Measurements from ENCODE around the gene PER2. TPM values are rescaled to one million over a fixed set of nuclear protein-coding genes. Genes with fewer than 3 reads are reported as not detected.
A peak's percentile ranks its signal among the peaks of the same experiment; 100 is the strongest.

The PER2 gene
- total and polyA plus RNA-seq, 2 of the 13 experiments (the other 11 are each of a cell fraction or from before 2014, with no cell fraction given) = 5.1 to 9.4 TPM

- TF ChIP-seq DRAP1 (CRISPR knock-in tag; IDR thresholded peaks at IDR 0.05) = no peak
- TF ChIP-seq ZBTB26 (CRISPR knock-in tag; IDR thresholded peaks at IDR 0.05; ENCODE audit: borderline replicate concordance) = peak; percentile 72; the same call in 1 of the 2 replicates
- 0 out of 2 replicates have a peak, but pooled peaks have one; percentile 24 for TF ChIP-seq ZNF354B (CRISPR knock-in tag; IDR thresholded peaks at IDR 0.05)
- TF ChIP-seq RNF2 (conservative IDR thresholded peaks at IDR 0.05; ENCODE audit: low read depth) = peak; percentile 93; the same call in 1 of the 2 replicates
- TF ChIP-seq ZNF580 (CRISPR knock-in tag; IDR thresholded peaks at IDR 0.05; ENCODE audit: borderline replicate concordance, low read depth) = peak; percentile 6; the same call in 1 of the 2 replicates
- TF ChIP-seq NR2C2 (CRISPR knock-in tag; IDR thresholded peaks at IDR 0.05; ENCODE audit: borderline replicate concordance) = no peak
- no peak for TF ChIP-seq TIGD3 (CRISPR knock-in tag; IDR thresholded peaks at IDR 0.05; ENCODE audit: borderline replicate concordance)
- peak; percentile 83 for TF ChIP-seq ZNF407 (CRISPR knock-in tag; IDR thresholded peaks at IDR 0.05; ENCODE audit: not compliant biosample characterization)
- TF ChIP-seq ZNF225 (CRISPR knock-in tag; IDR thresholded peaks at IDR 0.05) = 0 out of 2 replicates have a peak, but pooled peaks have one; percentile 31
- TF ChIP-seq MEF2D (CRISPR knock-in tag; IDR thresholded peaks at IDR 0.05) = no peak
- TF ChIP-seq ZSCAN9 (CRISPR knock-in tag; IDR thresholded peaks at IDR 0.05; ENCODE audit: borderline replicate concordance) = no peak
- TF ChIP-seq MXD3 (CRISPR knock-in tag; IDR thresholded peaks at IDR 0.05) = no peak
- TF ChIP-seq DMAP1 (CRISPR knock-in tag; IDR thresholded peaks at IDR 0.05) = peak; percentile 5; the same call in 1 of the 2 replicates
- TF ChIP-seq SMYD3 (CRISPR knock-in tag; IDR thresholded peaks at IDR 0.05) = peak; percentile 37; the same call in 1 of the 2 replicates
- TF ChIP-seq RBM39 (IDR thresholded peaks at IDR 0.05; ENCODE audit: low read depth, low read length, poor library complexity, severe bottlenecking) = peak; percentile 22
- TF ChIP-seq ZNF616 (CRISPR knock-in tag; IDR thresholded peaks at IDR 0.05; ENCODE audit: low read depth) = no peak
- peak; percentile 37; the same call in 1 of the 2 replicates for TF ChIP-seq POGZ (CRISPR knock-in tag; IDR thresholded peaks at IDR 0.05)
Measured at GRCh38 chr2:238203973-238204683, 84.3 kb downstream of the PER2 start (continued).
